Measurements from ENCODE around the gene PREX1. TPM values are rescaled to one million over a fixed set of nuclear protein-coding genes. Genes with fewer than 3 reads are reported as not detected.
A peak's percentile ranks its signal among the peaks of the same experiment; 100 is the strongest.

PREX1 gene
- total and polyA plus RNA-seq, 2 donors (not counting 3 experiments of a cell fraction or from before 2014, with no cell fraction given) = 51.3 to 72.9 TPM

DNA sequence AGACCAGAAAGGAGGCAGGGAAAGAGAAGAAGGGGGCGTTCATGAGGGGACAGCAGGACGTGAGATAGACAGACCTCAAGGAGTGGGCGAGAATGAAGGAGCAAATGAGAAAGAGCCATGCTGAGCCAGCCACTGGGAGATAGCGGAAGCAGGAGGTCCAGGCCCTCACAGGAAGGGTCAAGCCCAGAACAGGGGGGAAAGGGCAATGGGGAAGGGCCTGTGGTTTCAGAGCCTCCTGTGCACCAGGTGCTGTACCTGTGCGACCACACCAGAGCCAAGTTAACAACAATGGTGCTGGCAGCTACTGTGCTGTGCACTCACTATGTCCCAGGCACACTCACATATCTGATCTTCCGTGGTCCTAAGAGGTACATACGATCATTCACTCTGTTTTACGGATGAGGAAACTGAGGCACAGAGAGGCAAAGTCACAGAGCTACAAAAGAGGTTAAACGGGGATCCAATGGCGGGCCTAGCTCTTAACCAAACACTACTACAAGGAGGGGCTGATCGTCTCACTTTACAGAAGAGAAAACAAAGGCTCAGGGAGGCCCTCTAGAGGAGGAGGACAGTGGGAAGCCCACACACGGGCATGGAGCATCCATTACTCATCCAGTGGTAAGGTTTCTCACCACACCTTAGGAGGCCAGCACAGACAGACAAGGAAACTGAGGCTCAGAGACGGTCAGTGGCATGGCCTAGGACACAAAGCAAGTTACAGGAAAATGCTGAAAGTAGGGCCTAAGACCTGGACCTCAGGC is 129.1 kb downstream of the PREX1 start:
- H3K4me2 ChIP-seq (ENCODE audit: insufficient read depth, low read length) = no peak overlapping the region
- BruUV-seq (replicated peaks) = no TSS peak
- no peak overlapping the region for H2AFZ ChIP-seq (ENCODE audit: low read depth, low read length)
- no peak overlapping the region for H3K9ac ChIP-seq (replicated peaks; ENCODE audit: extremely low read depth, insufficient read depth, low read length)
- no peaks in the 10 kb centered on the region for H3K9me1 ChIP-seq (replicated peaks; ENCODE audit: control insufficient read depth, extremely low read depth, insufficient read depth, low read length)
- no peak overlapping the region for H3K27ac ChIP-seq (ENCODE audit: insufficient read depth, low read depth, low read length)
- TF ChIP-seq, protein P1, sequence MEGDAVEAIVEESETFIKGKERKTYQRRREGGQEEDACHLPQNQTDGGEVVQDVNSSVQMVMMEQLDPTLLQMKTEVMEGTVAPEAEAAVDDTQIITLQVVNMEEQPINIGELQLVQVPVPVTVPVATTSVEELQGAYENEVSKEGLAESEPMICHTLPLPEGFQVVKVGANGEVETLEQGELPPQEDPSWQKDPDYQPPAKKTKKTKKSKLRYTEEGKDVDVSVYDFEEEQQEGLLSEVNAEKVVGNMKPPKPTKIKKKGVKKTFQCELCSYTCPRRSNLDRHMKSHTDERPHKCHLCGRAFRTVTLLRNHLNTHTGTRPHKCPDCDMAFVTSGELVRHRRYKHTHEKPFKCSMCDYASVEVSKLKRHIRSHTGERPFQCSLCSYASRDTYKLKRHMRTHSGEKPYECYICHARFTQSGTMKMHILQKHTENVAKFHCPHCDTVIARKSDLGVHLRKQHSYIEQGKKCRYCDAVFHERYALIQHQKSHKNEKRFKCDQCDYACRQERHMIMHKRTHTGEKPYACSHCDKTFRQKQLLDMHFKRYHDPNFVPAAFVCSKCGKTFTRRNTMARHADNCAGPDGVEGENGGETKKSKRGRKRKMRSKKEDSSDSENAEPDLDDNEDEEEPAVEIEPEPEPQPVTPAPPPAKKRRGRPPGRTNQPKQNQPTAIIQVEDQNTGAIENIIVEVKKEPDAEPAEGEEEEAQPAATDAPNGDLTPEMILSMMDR (IDR thresholded peaks at IDR 0.05; ENCODE audit: extremely low read depth in 1 of 2, insufficient read depth in 1 of 2, low read depth in 1 of 2, low read length in 2 of 2) = peak in 1 of 2 donors; percentile 5
- no peak for TF ChIP-seq GATA2 (IDR thresholded peaks at IDR 0.05; ENCODE audit: insufficient read depth, insufficient read length, low read depth, low read length)
- no peaks in the 10 kb centered on the region for H3K9me3 ChIP-seq (replicated peaks; ENCODE audit: control insufficient read depth, insufficient read depth, low read length)
- dilution Hi-C loops (cut with MboI; ENCODE audit: extremely low pct_ligation_motif_present, low sequenced_read_pairs) = no loop called here
- H4K20me1 ChIP-seq (replicated peaks; ENCODE audit: control insufficient read depth, extremely low read depth, insufficient read depth, low read length) = no peaks in the 10 kb centered on the region
- intact Hi-C loops (cut with micrococcal nuclease) = no loop called here
- no peak overlapping the region for H3K4me3 ChIP-seq (replicated peaks in 1 of 3; ENCODE audit: insufficient read depth in 1 of 3, low read depth in 1 of 3, low read length in 3 of 3)
- FAIRE-seq (no peak), DNase-seq (ENCODE audit: low read depth, low spot score) (no peak)
- peaks cover 13% of the 10 kb centered on the region for H3K79me2 ChIP-seq (ENCODE audit: control insufficient read depth, insufficient read depth, low read length)
- H3K27me3 ChIP-seq (ENCODE audit: control insufficient read depth in 2 of 2, insufficient read depth in 2 of 2, low read length in 2 of 2) = no peaks in the 10 kb centered on the region
- CTCF ChIA-PET = interaction anchor here (0.9 to 8.5 kb wide), 10 partner anchors 10 to 179 kb away, joined by 3 to 62 read pairs (median 5); no protein-coding TSS in a partner anchor
- peaks cover 12 to 16% of the 10 kb centered on the region in 2 experiments for H3K36me3 ChIP-seq (ENCODE audit: control insufficient read depth in 2 of 2, extremely low read depth in 1 of 2, insufficient read depth in 2 of 2, low read length in 2 of 2)
- H3K4me1 ChIP-seq (ENCODE audit: control insufficient read depth, extremely low read depth, insufficient read depth, low read length) = no peaks in the 10 kb centered on the region
- POLR2A ChIA-PET = no interaction called here

DNA sequence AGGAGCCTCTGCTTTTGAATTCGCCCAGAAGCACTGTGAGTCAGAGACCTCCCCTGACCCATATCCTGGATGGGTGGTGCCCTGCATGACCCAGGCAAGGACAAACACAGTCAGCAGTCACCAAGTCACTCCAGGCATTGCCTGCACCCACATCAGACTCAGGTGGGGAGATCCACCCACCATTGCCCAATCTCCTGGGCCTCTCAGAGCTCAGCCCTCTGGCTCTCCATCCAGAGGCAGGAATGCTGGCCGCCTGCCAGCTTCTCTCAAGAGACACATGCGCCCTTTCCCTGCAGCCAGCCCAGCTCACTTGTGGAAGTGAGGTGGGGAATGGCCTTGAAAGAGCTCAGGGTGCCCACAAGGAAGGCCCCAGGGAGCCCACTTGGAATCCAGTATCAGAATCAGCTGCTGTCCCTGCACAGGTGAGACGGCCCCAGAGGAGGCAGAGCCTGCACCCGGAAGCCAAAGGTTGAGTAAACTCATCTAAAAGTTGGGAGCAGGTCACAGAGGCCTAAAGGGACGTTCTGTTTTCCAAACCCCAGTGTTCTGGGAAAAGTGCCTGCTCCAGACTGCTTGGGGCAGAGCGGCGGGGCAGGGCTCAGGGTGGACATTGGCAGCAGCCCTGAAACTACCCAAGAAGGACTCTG is 129.8 kb downstream of the PREX1 start:
- ChIA-PET POLR2A (no interaction called here), CTCF (interaction anchor here (0.7 to 8.5 kb wide), 13 partner anchors 9 to 207 kb away, joined by 3 to 62 read pairs (median 5); no protein-coding TSS in a partner anchor)
- Histone ChIP-seq H3K79me2 (ENCODE audit: control insufficient read depth, insufficient read depth, low read length) (peaks cover 13% of the 10 kb centered on the region), H3K36me3 (ENCODE audit: control insufficient read depth in 2 of 2, extremely low read depth in 1 of 2, insufficient read depth in 2 of 2, low read length in 2 of 2) (peaks cover 12 to 16% of the 10 kb centered on the region in 2 experiments), H3K9me3 (replicated peaks; ENCODE audit: control insufficient read depth, insufficient read depth, low read length) (no peaks in the 10 kb centered on the region), H3K4me2 (ENCODE audit: insufficient read depth, low read length) (no peak overlapping the region), H3K4me3 (replicated peaks in 1 of 3; ENCODE audit: insufficient read depth in 1 of 3, low read depth in 1 of 3, low read length in 3 of 3) (no peak overlapping the region), H3K9ac (replicated peaks; ENCODE audit: extremely low read depth, insufficient read depth, low read length) (no peak overlapping the region), H3K4me1 (ENCODE audit: control insufficient read depth, extremely low read depth, insufficient read depth, low read length) (no peaks in the 10 kb centered on the region), H2AFZ (ENCODE audit: low read depth, low read length) (no peak overlapping the region), H4K20me1 (replicated peaks; ENCODE audit: control insufficient read depth, extremely low read depth, insufficient read depth, low read length) (no peaks in the 10 kb centered on the region), H3K27me3 (ENCODE audit: control insufficient read depth in 2 of 2, insufficient read depth in 2 of 2, low read length in 2 of 2) (no peaks in the 10 kb centered on the region), H3K9me1 (replicated peaks; ENCODE audit: control insufficient read depth, extremely low read depth, insufficient read depth, low read length) (no peaks in the 10 kb centered on the region), H3K27ac (ENCODE audit: insufficient read depth, low read depth, low read length) (no peak overlapping the region)
- intact Hi-C loops (cut with micrococcal nuclease) = no loop called here
- TF ChIP-seq POLR2A (IDR thresholded peaks at IDR 0.05; ENCODE audit: low read depth, low read length) = no peak
- TF ChIP-seq, protein P2, sequence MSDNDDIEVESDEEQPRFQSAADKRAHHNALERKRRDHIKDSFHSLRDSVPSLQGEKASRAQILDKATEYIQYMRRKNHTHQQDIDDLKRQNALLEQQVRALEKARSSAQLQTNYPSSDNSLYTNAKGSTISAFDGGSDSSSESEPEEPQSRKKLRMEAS (IDR thresholded peaks at IDR 0.05; ENCODE audit: insufficient read depth, insufficient read length) = no peak
- TF ChIP-seq EZH2 (IDR thresholded peaks at IDR 0.05; ENCODE audit: borderline replicate concordance, low read depth, low read length, severe bottlenecking) = no peak
- no peak for TF ChIP-seq GATA2 (IDR thresholded peaks at IDR 0.05; ENCODE audit: insufficient read depth, insufficient read length, low read depth, low read length)
- no peak for TF ChIP-seq FOS (IDR thresholded peaks at IDR 0.05; ENCODE audit: borderline replicate concordance, insufficient read depth, low read length)
- no peak for FAIRE-seq
- DNase-seq (ENCODE audit: low read depth, low spot score) = peak; percentile 20
- dilution Hi-C loops (cut with MboI; ENCODE audit: extremely low pct_ligation_motif_present, low sequenced_read_pairs) = no loop called here
- BruUV-seq (replicated peaks) = no TSS peak
